ENCODE results near the gene OTX1.

- TF ChIP-seq SIRT6 (IDR thresholded peaks at IDR 0.05; ENCODE audit: low read length) (no peak), CTCF (IDR thresholded peaks at IDR 0.05; ENCODE audit: control extremely low read depth in 1 of 3, insufficient read depth in 1 of 3, low read depth in 1 of 3, low read length in 3 of 3) (no peak), CHD2 (IDR thresholded peaks at IDR 0.05; ENCODE audit: low read length) (no peak), CEBPB (IDR thresholded peaks at IDR 0.05; ENCODE audit: low read depth, low read length) (peak; percentile 23; the same call in 1 of the 2 replicates), NRF1 (IDR thresholded peaks at IDR 0.05; ENCODE audit: low read depth, low read length) (no peak)
Measured at GRCh38 chr2:63041592-63041991, 9.0 kb upstream of the OTX1 start.

Measured in H1 (cell line).